SHP77 treated with DMSO at 0.1 percent for 48 hours (cell line): Measurements from ENCODE around the gene RANBP17.

Source experiments
- DNase-seq: peaks from one replicate; lab custom pipeline; 2025; lab: John Stamatoyannopoulos, UW

The RANBP17 gene

GRCh38 chr5:171092194-171092593 is 230.4 kb downstream of the RANBP17 start:
- no peak for DNase-seq

GRCh38 chr5:171093598-171093997 is 231.8 kb downstream of the RANBP17 start:
- no peak for DNase-seq

- no peak for DNase-seq
Measured at GRCh38 chr5:171094356-171094755, 232.5 kb downstream of the RANBP17 start.

GRCh38 chr5:171102877-171103610 is 241.2 kb downstream of the RANBP17 start:
- DNase-seq: no peak

- DNase-seq: no peak
Measured at GRCh38 chr5:171107669-171108068, 245.9 kb downstream of the RANBP17 start.

GRCh38 chr5:171115519-171115918 is 253.7 kb downstream of the RANBP17 start:
- DNase-seq: no peak

GRCh38 chr5:171116719-171117118 is 254.9 kb downstream of the RANBP17 start:
- DNase-seq: no peak

GRCh38 chr5:171120986-171121622 is 259.3 kb downstream of the RANBP17 start:
- no peak for DNase-seq

- DNase-seq: no peak
Measured at GRCh38 chr5:171121638-171122037, 259.8 kb downstream of the RANBP17 start.

- no peak for DNase-seq
Measured at GRCh38 chr5:171122372-171122771, 260.6 kb downstream of the RANBP17 start.

- DNase-seq: no peak
Measured at GRCh38 chr5:171123417-171123816, 261.6 kb downstream of the RANBP17 start.

- DNase-seq: no peak
Measured at GRCh38 chr5:171127314-171127713, 265.5 kb downstream of the RANBP17 start.

- no peak for DNase-seq
Measured at GRCh38 chr5:171128136-171128535, 266.3 kb downstream of the RANBP17 start.

GRCh38 chr5:171129308-171129707 is 267.5 kb downstream of the RANBP17 start:
- DNase-seq: no peak

GRCh38 chr5:171131497-171131896 is 269.7 kb downstream of the RANBP17 start:
- no peak for DNase-seq

GRCh38 chr5:171137768-171138525 is 276.1 kb downstream of the RANBP17 start:
- no peak for DNase-seq

GRCh38 chr5:171139227-171139626 is 277.4 kb downstream of the RANBP17 start:
- DNase-seq: no peak

- no peak for DNase-seq
Measured at GRCh38 chr5:171142617-171143016, 280.8 kb downstream of the RANBP17 start.

- no peak for DNase-seq
Measured at GRCh38 chr5:171143171-171143570, 281.4 kb downstream of the RANBP17 start.

- no peak for DNase-seq
Measured at GRCh38 chr5:171143926-171144325, 282.1 kb downstream of the RANBP17 start.

- no peak for DNase-seq
Measured at GRCh38 chr5:171149333-171149732, 287.5 kb downstream of the RANBP17 start.

GRCh38 chr5:171149772-171150171 is 288.0 kb downstream of the RANBP17 start:
- DNase-seq: no peak

GRCh38 chr5:171152382-171152781 is 290.6 kb downstream of the RANBP17 start:
- no peak for DNase-seq
